GM21529 (cell line): ENCODE data around the gene LMO3.
"Not testable (repeated sequence)": the region's sequence is repeated elsewhere in the genome, so short reads cannot be mapped to it uniquely, and the experiment has no call there.

Source experiments
- ATAC-seq: cut with Tn5 transposase; IDR thresholded peaks from one replicate; pipeline ENCODE4 v1.9.1; 2021; ENCODE audit not compliant: unreplicated experiment

Gene LMO3

DNA sequence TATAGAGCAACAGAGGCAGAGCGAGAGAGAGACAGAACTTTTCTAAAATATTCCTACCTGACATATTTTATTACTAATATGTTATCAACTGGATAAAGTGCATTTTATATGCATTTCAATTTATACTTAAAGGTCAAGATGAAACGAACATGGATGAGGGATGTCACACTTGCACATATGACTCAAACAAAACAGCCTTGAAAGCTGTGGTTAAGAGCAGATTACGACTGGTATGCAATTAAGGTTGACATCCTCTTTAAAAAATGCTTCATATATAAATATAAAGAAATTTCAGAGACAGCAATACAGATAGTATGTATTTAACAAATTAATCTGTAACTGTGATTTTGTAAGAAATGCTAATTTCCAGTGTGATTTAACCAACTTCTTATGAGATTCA is 52.5 kb downstream of the LMO3 start:
- no peak for ATAC-seq

DNA sequence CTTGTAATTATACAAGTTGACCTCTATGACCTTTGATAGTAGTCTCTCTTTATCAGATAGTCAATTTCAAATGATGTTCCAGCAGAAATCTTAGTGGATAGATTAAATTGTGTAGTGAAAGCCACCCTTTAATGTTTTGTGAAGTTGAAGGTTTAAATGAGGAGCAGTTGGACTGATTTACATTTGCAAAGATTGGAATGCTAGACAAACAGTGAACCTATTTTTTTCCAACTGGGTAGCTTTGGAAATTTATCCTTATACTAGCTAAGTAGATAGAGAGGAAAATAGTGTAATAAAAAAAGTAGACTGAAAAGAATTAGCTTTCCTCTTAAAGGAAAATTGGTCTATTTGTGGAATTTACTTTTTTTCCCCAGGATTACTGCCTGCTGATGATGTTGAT is 53.7 kb downstream of the LMO3 start:
- ATAC-seq = no peak

DNA sequence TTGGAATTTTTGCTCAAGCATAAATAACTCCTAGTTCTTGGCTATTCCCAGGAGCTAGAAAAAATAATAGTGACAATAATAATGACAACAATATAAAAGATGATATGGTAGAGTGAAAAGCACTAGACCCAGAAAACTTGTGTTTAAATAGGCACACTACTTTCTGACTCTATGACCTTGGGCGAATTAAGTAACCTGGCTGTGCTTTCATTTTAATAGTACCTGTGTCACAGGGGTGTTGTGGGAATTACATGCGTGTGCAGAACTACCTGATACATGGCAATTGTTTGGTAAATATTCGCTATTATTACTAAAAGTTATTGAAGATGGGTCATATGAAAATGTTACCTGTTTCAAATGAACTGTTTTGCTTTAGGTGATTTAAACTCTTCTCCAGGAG is 60.1 kb downstream of the LMO3 start:
- no peak for ATAC-seq

DNA sequence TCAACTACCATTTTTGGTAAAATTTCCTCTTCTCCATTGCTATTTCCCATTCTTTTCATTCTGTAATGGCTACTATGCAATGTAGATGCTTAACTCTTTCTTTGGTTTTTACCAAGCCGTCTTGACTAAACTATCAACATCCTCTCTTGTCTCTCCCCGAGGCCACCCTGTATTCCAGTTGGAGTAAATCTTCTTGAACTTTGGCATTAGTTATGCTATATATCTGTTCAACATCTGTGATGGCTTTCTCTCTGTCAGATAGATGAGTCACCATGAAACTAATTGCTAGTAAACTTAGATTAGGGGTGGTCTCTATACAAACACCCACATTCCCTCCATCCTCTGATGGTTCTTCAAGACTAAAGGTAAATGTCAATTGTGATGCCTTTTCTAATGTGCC is 63.4 kb downstream of the LMO3 start:
- no peak for ATAC-seq

DNA sequence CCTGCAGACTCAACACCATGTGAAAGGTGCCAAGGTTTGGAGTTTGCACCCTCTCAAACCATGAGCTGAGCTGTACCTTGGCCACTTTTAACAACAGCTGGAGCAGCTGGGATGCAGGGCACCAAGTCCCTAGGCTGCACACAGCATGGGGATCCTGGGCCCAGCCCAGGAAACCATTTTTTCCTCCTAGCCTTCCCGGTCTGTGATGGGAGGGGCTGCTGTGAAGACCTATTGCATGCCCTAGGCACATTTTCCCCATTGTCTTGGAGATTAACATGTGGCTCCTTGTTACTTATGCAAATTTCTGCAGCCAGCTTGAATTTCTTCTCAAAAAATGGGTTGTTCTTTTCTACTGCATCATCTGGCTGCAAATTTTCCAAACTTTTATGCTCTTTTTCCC is 68.3 kb downstream of the LMO3 start:
- not testable (repeated sequence) for ATAC-seq

DNA sequence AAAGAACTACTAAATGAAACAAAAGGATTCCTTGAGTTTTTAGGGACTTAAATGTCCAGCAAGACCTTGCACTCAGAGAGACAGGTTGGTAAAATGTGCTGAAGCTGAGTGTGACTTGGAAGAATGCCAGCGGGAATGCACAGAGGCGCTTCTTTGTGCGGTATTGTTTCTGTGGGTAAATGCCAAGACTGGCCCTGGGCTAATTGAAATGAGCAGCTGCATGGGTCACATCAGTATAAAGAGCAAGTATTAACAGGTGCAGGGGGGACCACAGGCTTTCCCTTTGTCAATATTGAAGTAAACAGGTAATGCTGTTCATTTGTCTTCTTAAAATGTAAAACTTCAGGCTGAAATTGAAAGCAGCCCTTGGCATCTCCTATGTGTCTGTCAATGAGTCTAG is 74.3 kb downstream of the LMO3 start:
- no peak for ATAC-seq

DNA sequence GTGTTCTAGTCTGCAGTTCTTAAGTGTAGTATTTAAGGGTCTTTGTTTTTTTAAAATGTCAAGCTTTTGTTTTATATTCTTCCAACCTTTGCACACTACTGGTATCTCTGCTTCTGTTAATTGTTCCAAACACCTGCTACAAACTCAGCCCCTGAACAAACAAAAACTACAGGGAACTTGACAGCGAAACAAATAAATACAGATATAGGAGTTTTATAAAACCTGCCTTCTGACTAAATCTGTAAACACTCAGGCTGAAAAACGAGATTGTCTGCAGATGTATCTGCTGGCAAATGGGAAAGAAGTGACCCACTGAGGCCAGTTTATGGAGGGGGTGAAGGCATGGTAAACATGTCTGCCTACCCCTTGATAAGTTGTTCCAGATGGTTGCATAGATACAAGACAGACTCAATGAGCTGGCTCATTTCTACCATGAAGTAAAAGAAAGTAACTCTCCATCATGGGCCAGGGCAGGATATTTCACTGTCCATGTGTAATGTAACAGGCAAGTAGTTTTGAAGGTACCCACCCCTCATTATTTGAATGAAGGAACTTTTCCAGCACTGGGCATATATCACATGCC is 75.6 kb downstream of the LMO3 start:
- no peak for ATAC-seq

DNA sequence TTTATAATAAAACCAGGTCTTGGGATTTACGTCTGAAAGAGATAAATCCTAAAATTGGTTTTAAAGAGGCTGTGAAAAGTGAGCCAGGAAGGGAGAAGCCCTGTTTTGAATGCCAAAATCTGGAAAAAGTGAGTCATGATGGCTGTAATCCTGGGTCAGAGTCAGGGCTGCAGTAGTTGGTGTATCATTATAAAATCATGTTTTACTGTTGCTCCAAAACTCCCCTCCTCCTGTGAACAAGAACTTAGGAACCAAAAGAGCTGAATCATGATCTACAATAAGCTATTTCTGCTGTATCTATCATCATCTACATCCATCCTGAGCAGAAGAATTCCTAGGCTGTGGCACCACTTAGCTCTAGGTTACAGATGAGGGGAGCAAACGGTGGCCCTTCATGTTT is 79.3 kb downstream of the LMO3 start:
- no peak for ATAC-seq

DNA sequence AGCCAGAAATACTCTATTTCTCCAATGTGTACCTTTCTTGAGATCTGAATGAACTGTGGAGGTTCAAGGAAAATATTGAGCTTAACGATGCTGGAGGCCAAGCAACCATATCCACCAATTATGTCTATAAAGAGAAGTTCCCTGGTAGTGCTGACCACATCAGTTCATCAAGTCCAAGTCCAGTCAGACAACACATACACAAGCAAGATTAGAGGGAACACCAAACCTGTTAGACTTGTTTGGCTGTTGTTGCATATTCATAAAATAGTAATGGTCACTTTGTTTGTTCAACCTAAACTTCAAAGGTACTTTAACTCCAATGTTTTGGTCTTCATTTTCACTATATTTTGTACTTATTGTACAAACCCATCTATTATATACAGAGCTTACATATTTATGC is 81.6 kb downstream of the LMO3 start:
- no peak for ATAC-seq

DNA sequence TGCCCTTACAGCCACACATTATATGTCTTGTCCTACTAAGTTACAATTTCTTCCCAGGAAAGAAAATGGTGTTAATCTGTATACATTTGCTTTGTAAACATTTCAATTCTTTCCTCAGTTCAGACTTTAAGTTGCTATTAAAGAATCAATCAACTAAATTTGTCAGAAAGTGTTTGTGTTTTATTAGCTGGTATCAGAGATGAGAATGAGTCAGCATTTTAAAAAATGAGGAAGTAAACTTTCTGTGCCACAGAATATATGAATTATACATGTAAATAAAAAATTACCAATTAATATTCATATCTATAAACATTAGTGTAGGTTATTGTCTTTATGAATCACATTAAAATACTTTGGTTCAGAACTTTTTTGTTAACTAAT is 82.0 kb downstream of the LMO3 start:
- no peak for ATAC-seq

DNA sequence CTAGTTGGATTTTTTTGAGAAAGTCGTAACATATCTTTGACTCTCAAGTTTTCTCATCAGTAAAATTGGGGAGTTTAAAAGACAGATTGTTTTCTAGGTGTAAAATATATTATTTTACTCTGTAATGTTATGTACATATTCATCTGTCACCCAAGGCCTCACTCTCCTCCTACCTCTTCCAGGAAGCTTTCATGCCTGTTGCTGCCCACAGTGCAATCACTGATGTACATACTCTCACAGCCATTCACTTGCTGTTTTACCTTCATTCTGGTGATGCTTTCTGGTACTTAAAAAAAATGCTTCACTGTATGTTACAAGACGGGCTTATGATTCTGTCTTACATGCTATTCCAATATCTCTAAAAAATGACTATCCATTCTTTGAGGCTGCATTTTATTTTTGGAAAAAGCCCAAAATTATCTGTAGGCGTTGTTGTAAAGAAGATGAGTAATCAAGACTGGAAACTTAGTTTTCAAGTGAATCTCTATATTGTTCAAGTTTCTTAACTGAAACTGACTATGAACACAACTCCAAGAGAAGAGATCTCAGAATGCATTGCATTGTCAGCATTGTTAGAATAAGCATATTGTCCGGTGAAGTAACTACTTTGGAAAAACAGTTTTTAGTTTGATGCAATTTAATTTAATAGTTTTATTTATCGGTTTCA is 82.5 kb downstream of the LMO3 start:
- no peak for ATAC-seq

DNA sequence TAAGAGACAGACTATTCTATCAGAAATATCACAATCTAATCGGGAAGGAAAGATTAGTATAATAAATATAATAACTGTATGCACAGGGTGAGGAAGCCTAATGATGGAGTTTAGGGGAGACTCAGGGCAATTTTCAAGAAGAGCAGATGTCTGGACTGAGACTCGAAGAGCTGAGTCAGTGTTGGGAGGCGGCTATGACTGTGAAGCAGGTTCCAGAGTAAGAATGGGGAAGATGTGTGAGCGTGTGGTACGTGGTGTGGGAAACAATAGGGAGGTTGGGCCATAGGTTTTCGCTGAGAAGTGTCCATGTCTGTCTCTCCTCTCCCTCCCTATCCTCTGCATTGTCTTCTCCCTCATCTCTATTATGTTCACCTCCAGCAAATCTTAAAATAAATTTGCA is 85.6 kb downstream of the LMO3 start:
- ATAC-seq = no peak

DNA sequence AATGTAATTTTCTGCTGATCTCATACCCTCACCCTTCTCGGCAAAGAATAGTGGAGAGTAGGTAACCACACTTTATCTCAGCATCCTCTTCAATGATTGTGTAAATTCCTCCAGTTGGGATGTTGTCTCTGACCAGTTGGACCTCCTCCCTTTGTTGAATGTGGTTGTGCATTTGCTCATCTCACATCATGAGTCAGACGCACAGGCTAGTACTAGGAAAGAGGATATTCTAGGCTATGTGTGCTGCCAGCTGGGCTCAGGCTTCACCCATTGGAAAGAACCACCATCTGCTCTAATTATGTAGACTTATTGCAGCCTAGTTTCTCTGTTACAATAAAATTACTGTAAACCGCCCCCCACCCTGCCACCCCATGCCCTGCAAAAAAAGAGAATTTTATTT is 90.3 kb downstream of the LMO3 start:
- ATAC-seq = no peak

DNA sequence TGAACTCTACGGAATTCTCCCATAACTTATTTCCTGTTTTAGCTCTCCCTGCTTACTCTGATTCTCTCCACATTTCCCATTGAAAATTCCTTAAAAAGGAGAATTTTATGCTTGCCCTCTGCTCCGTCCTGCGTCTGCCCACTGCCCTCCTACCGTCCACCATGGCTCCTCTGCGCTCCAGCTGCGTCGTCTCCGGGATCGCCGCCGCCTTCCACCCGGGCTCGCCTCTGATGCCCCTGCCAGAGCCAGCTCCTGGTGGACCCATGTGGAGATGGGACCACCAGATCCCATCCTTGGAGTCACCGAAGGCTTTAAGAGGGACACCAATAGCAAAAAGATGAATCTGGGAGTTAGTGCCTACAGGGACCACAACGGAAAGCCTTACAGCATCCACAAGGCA is 92.7 kb downstream of the LMO3 start:
- ATAC-seq = no peak

DNA sequence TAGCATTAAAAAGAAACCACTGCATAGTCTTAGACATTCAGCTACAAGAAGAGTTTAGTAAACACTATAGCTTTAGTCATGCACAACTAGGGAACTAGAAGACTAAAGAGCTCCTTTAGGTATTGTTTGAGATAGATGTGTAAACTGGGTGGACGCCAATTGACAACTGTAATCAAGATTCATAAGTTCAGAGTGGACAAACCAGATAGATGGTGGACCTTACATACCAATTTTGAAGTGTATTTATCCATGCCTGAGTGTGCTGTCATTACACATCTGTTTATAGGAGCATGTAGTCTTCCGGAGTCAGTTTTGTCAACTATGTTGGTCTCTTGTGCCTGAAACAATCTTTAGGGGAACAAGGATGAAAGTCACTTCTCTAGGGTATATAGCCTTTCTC is 96.6 kb downstream of the LMO3 start:
- ATAC-seq = no peak

DNA sequence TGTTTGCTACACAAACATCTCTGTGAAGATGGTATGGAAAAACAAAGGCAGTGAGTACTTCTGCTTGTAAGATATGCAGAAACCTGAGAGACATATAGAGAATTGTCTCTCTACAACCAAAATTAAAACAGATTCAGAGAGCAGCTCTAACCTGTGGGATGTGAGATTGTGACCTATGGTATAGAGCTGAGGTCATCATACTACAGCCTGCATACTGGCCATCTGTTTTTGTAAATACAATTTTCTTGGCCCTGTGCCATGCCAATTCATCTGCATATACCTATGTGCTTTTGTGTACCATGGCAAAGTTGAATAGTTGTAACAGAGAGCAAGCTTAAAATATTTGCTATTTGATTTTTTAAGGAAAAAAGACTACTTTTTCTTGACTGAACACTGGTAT is 99.6 kb downstream of the LMO3 start:
- no peak for ATAC-seq

DNA sequence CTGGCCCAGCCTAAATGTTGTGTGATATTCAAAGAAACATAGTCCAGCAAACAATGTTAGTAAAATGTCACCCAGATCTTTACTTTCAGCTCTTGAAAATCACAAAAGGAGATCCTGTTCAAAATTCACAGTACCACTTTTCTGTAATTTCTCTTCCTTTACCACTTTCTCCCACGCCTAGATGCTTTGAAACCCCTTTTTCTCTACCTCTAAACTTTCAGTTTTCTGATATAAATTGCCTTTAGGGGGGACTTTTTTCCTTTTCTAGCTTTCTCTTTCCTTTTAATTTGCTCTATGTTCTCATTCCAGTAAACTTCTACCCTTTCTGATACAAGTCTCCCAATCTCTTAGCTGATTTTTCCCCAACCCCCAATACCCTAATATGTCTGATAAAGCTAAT is 101.8 kb downstream of the LMO3 start:
- ATAC-seq = no peak

DNA sequence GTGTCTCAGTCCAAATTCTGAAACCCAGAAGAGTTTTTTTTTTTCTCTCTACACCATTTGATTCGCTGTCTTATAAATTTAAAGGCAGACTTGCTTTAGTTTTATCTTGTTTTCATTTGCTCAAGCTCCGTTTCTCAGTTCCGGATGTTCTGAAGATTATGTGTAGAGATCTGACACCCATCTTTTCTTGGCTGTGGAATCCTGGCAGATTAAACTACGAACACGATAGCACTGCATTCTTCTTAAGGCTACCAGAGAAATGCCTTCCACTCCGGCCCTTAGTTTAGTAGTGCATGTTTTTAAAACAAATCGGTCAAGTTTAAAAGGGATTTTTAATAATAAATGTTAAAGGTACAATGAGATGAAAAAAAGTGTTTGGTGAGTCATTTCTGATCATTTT is 106.4 kb downstream of the LMO3 start:
- no peak for ATAC-seq
